K562 (cell line): Measurements from ENCODE around the gene CEBPB. TPM values are rescaled to one million over a fixed set of nuclear protein-coding genes. Genes with fewer than 3 reads are reported as not detected.

Experiments
- CHD2 ChIP-seq: IDR thresholded peaks from 2 replicates; pipeline ENCODE4 v1.6.1; 2011; ENCODE audit warnings: low read depth, low read length
- CTBP1 ChIP-seq: fragments of 450-650 bp; IDR thresholded peaks from 2 replicates; pipeline ENCODE4 v1.6.1; 2016; ENCODE audit warnings: borderline replicate concordance
- EP300 ChIP-seq: IDR thresholded peaks from 2 replicates; pipeline ENCODE4 v1.6.1; 2012; ENCODE audit warnings: low read length, improper control_type of control experiment
- FIP1L1 ChIP-seq: fragments of 200-400 bp; formaldehyde crosslinking; IDR thresholded peaks from 2 replicates; pipeline ENCODE4 v1.6.1; 2018; ENCODE audit warnings: mild to moderate bottlenecking, low read depth, low read length; ENCODE audit not compliant: poor library complexity, severe bottlenecking
- FOXP1 ChIP-seq: sonication (generic); formaldehyde crosslinking; IDR thresholded peaks from 2 replicates; pipeline ENCODE4 v1.8.0; 2022; ENCODE audit warnings: mild to moderate bottlenecking, missing genetic modification reagents
- HNRNPLL ChIP-seq: fragments of 200-400 bp; formaldehyde crosslinking; IDR thresholded peaks from 2 replicates; pipeline ENCODE4 v1.6.1; 2017; ENCODE audit warnings: low read length, low read depth, mild to moderate bottlenecking; ENCODE audit not compliant: poor library complexity, severe bottlenecking
- KDM2B ChIP-seq: fragments of 250-450 bp; sonication (Bioruptor Pico); IDR thresholded peaks from 2 replicates; pipeline ENCODE4 v1.8.0; 2021; ENCODE audit warnings: mild to moderate bottlenecking, moderate library complexity
- MAFF ChIP-seq: IDR thresholded peaks from 2 replicates; pipeline ENCODE4 v1.6.1; 2012; ENCODE audit warnings: low read length, improper control_type of control experiment
- MCM2 ChIP-seq: fragments of 450-650 bp; IDR thresholded peaks from 2 replicates; pipeline ENCODE4 v1.6.1; 2017; ENCODE audit warnings: low read depth, mild to moderate bottlenecking
- MCM3 ChIP-seq: fragments of 450-650 bp; IDR thresholded peaks from 2 replicates; pipeline ENCODE4 v1.6.1; 2016
- MEF2A ChIP-seq: IDR thresholded peaks from 2 replicates; pipeline ENCODE4 v1.6.1; 2011; ENCODE audit warnings: low read depth, mild to moderate bottlenecking, low read length, moderate library complexity; ENCODE audit not compliant: control insufficient read depth
- POLR2B ChIP-seq: fragments of 450-650 bp; IDR thresholded peaks from 2 replicates; pipeline ENCODE4 v1.6.1; 2018; ENCODE audit warnings: low read depth; ENCODE audit not compliant: partially characterized antibody
- POU5F1 ChIP-seq: fragments of 150-350 bp; IDR thresholded peaks from 2 replicates; pipeline ENCODE4 v1.6.1; 2014; ENCODE audit warnings: borderline replicate concordance, low read length, low read depth, mild to moderate bottlenecking; ENCODE audit not compliant: partially characterized antibody
- RBFOX2 ChIP-seq: fragments of 200-400 bp; formaldehyde crosslinking; IDR thresholded peaks from 2 replicates; pipeline ENCODE4 v1.6.1; 2017; ENCODE audit warnings: low read depth, mild to moderate bottlenecking, low read length, moderate library complexity
- WHSC1 ChIP-seq: IDR thresholded peaks from one replicate; pipeline ENCODE4 v1.6.1; 2012; ENCODE audit warnings: low read length, control low read depth, inconsistent platforms
- XRCC5 ChIP-seq: fragments of 200-400 bp; formaldehyde crosslinking; IDR thresholded peaks from 2 replicates; pipeline ENCODE4 v1.6.1; 2017; ENCODE audit warnings: low read depth, mild to moderate bottlenecking, low read length
- ZFP36 ChIP-seq: fragments of 150-350 bp; IDR thresholded peaks from 2 replicates; pipeline ENCODE4 v1.6.1; 2018; ENCODE audit warnings: low read length, low read depth; ENCODE audit not compliant: partially characterized antibody
- ZNF589 ChIP-seq: fragments of 200-800 bp; sonication (Bioruptor generic); IDR thresholded peaks from 2 replicates; pipeline ENCODE4 v1.6.1; 2016; ENCODE audit warnings: low read depth, missing genetic modification characterization, missing compliant biosample characterization
- ZNF644 ChIP-seq: fragments of 200-800 bp; sonication (Bioruptor generic); IDR thresholded peaks from 2 replicates; pipeline ENCODE4 v1.6.1; 2016; ENCODE audit warnings: low read depth, missing genetic modification characterization, missing compliant biosample characterization
- polyA plus RNA-seq, 8 experiments: library from polyadenylated mRNA; depleted of rRNA in 4 of 8; stranded (reverse) in 5 of 8; unstranded in 3 of 8; fragments of >200 nt; fragmentation: Nextera tagmentation in 2 of 8; fragmentation: Illumina TruSeq in 1 of 8; extraction: Ambion mirVana in 2 of 8; extraction: Trizol in 1 of 8; gene quantifications; 2 replicates each; pipeline versions ENCODE4 v1.2.1 to v1.2.3, GENCODE V29; 2011 to 2014; ENCODE audit warnings: inconsistent platforms in 1 of 8, missing spikeins in 1 of 8
- total RNA-seq, 7 experiments: library from RNA; depleted of rRNA in 6 of 7; stranded (reverse); fragments of >200 nt in 6 of 7; fragmentation: Illumina TruSeq in 2 of 7; extraction: Trizol in 2 of 7; gene quantifications; 2 replicates each; pipeline versions ENCODE4 v1.2.1 to v1.2.3, GENCODE V29; 2011 to 2021; ENCODE audit warnings: low replicate concordance in 1 of 7
- TF ChIP-seq, protein P1 (sequence below): sonication (generic); formaldehyde crosslinking; IDR thresholded peaks from 2 replicates; pipeline ENCODE4 v1.8.1; 2023; ENCODE audit warnings: missing genetic modification reagents, mild to moderate bottlenecking, borderline replicate concordance
- TF ChIP-seq, protein P2 (sequence below): fragments of 450-650 bp; formaldehyde crosslinking; IDR thresholded peaks from 2 replicates; pipeline ENCODE4 v1.4.0; 2022; ENCODE audit warnings: mild to moderate bottlenecking, moderate library complexity
- TF ChIP-seq, protein P3 (sequence below): sonication (generic); formaldehyde crosslinking; IDR thresholded peaks from 2 replicates; pipeline ENCODE4 v1.8.0; 2022; ENCODE audit warnings: mild to moderate bottlenecking, missing genetic modification reagents

CEBPB gene
- total and polyA plus RNA-seq, 9 of the 15 experiments (the other 6 are each of a cell fraction or from before 2014, with no cell fraction given), result 1.2 to 72.6 (median 7.8) TPM

DNA sequence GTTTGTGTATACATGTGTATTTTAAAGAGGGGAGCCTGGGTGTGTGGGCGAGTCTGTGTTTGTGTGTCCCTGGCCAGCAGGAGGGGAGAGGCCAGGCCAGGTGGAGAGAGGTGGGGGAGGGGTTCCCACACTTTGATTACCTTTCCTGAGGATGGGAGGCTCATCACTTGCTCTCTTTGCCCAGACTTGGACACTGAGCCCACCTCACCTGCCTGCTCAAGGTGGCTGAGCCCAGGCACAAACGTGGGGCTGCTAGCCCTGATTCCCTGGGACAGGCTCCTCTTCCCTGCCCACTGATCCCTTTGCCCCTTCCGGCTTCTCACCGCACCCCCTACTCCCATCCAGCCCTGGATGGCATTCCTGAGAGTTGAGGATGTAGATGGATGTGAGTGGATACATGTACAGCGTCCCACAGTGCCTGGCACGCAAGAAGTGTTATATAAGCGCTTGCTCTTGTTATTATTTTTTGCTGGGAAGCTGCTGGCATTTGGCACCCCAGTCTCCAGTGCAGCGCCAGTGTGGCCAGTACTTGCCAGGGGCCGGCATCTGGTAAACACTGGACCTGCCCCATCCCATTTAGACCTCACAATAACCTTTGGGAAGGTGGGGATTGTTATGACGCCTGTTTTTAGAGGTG lies 2.7 kb downstream of the CEBPB start (continued):
- TF ChIP-seq POU5F1, result no peak
- TF ChIP-seq KDM2B (CRISPR knock-in tag), result no peak
- TF ChIP-seq HNRNPLL, result peak; percentile 30
- TF ChIP-seq FOXP1 (CRISPR knock-in tag), result peak; percentile 8; the same call in 1 of the 2 replicates
- TF ChIP-seq MCM3, result no peak
- no peak for TF ChIP-seq ZNF644 (tag)
- TF ChIP-seq WHSC1, result peak; percentile 19
- peak; percentile 7; the same call in 1 of the 2 replicates for TF ChIP-seq EP300
- TF ChIP-seq, protein P1, sequence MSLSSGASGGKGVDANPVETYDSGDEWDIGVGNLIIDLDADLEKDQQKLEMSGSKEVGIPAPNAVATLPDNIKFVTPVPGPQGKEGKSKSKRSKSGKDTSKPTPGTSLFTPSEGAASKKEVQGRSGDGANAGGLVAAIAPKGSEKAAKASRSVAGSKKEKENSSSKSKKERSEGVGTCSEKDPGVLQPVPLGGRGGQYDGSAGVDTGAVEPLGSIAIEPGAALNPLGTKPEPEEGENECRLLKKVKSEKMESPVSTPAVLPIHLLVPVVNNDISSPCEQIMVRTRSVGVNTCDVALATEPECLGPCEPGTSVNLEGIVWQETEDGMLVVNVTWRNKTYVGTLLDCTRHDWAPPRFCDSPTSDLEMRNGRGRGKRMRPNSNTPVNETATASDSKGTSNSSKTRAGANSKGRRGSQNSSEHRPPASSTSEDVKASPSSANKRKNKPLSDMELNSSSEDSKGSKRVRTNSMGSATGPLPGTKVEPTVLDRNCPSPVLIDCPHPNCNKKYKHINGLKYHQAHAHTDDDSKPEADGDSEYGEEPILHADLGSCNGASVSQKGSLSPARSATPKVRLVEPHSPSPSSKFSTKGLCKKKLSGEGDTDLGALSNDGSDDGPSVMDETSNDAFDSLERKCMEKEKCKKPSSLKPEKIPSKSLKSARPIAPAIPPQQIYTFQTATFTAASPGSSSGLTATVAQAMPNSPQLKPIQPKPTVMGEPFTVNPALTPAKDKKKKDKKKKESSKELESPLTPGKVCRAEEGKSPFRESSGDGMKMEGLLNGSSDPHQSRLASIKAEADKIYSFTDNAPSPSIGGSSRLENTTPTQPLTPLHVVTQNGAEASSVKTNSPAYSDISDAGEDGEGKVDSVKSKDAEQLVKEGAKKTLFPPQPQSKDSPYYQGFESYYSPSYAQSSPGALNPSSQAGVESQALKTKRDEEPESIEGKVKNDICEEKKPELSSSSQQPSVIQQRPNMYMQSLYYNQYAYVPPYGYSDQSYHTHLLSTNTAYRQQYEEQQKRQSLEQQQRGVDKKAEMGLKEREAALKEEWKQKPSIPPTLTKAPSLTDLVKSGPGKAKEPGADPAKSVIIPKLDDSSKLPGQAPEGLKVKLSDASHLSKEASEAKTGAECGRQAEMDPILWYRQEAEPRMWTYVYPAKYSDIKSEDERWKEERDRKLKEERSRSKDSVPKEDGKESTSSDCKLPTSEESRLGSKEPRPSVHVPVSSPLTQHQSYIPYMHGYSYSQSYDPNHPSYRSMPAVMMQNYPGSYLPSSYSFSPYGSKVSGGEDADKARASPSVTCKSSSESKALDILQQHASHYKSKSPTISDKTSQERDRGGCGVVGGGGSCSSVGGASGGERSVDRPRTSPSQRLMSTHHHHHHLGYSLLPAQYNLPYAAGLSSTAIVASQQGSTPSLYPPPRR (CRISPR knock-in tag), result peak; percentile 61; the same call in 1 of the 2 replicates
- TF ChIP-seq MEF2A, result no peak
- no peak for TF ChIP-seq XRCC5
- TF ChIP-seq CTBP1, result 0 out of 2 replicates have a peak, but pooled peaks have one; percentile 22
- no peak for TF ChIP-seq ZFP36
- TF ChIP-seq MCM2, result no peak
- TF ChIP-seq CHD2, result peak; percentile 11; the same call in 1 of the 2 replicates
- TF ChIP-seq RBFOX2, result peak; percentile 86
- TF ChIP-seq, protein P2, sequence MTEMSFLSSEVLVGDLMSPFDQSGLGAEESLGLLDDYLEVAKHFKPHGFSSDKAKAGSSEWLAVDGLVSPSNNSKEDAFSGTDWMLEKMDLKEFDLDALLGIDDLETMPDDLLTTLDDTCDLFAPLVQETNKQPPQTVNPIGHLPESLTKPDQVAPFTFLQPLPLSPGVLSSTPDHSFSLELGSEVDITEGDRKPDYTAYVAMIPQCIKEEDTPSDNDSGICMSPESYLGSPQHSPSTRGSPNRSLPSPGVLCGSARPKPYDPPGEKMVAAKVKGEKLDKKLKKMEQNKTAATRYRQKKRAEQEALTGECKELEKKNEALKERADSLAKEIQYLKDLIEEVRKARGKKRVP, result no peak
- peak; percentile 15 for TF ChIP-seq POLR2B
- no peak for TF ChIP-seq ZNF589 (CRISPR knock-in tag)
- TF ChIP-seq, protein P3, sequence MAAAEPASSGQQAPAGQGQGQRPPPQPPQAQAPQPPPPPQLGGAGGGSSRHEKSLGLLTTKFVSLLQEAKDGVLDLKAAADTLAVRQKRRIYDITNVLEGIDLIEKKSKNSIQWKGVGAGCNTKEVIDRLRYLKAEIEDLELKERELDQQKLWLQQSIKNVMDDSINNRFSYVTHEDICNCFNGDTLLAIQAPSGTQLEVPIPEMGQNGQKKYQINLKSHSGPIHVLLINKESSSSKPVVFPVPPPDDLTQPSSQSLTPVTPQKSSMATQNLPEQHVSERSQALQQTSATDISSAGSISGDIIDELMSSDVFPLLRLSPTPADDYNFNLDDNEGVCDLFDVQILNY (CRISPR knock-in tag), result 0 out of 2 replicates have a peak, but pooled peaks have one; percentile 22
- no peak for TF ChIP-seq FIP1L1
- no peak for TF ChIP-seq MAFF
